Ovary (tissue), 3 donors: ENCODE data around the gene SKP2.

Source experiments
- CTCF ChIP-seq, 3 donors: fragments of 450-650 bp in 2 of 3; fragments of 200-600 bp in 1 of 3; IDR thresholded peaks; one replicate each; pipeline versions ENCODE4 v1.5.1 to v1.8.0; 2016 to 2022; ENCODE audit warnings: antibody characterized with exemption in 3 of 3, mild to moderate bottlenecking in 1 of 3
- POLR2A ChIP-seq: fragments of 450-650 bp; IDR thresholded peaks from one replicate; pipeline ENCODE4 v1.6.1; 2017; ENCODE audit warnings: antibody characterized with exemption, mild to moderate bottlenecking, moderate library complexity
- donor health status: DM: no; HTN: no; CAD: no.

GRCh38 chr5:36179950-36180349 is 28.0 kb downstream of the SKP2 start:
- TF ChIP-seq CTCF (IDR thresholded peaks at IDR 0.05): no peak
- TF ChIP-seq POLR2A: no peak
